Amygdala (tissue), 56 donors: ENCODE measurements around the gene PSMC1.
A peak's percentile ranks its signal among the peaks of the same experiment; 100 is the strongest.

ENCODE experiments used
- DNase-seq, 56 donors: peaks; one replicate each; lab custom pipeline; 2025; lab: John Stamatoyannopoulos, UW

Gene PSMC1

GRCh38 chr14:90275458-90275814 is 19.1 kb downstream of the PSMC1 start:
- DNase-seq = no peak

- DNase-seq = no peak
These were observed 19.5 kb downstream of the PSMC1 start for GRCh38 chr14:90275820-90276219.

DNA sequence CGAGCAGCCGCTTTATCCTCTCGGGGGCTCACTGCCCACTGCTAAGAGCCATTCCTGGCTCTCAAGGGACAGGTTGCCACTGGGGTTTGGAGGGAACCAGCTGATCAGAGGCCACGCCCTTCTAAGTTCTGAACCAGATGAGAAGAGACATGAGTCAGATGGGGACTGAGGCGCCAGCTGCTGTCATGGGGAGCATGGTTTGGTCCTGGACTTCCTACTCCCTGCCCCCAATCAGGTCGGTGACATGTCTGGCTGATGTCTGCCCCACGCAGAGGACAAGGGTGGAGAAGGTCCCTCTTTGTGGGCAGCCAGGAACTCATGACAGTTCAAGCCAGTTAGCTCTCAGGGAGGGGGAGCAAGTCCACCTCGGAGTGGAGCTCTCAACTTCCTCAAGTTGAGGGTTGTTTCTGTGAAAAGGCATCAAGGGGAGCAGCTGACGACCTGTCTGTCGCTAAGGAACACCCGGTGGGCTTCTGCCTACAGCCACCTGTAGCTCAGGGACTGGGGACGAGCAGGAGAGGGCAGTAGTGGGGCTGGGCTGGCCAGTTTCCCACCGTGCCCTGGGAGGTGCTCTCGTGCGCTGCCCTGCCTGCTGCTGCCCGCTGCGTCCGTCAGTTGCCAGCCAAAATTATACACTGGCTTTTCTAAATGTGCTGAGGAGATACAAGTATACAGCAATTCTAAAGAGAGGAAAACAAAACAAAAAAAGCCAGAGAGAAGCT is 20.5 kb downstream of the PSMC1 start:
- no peak for DNase-seq

DNA sequence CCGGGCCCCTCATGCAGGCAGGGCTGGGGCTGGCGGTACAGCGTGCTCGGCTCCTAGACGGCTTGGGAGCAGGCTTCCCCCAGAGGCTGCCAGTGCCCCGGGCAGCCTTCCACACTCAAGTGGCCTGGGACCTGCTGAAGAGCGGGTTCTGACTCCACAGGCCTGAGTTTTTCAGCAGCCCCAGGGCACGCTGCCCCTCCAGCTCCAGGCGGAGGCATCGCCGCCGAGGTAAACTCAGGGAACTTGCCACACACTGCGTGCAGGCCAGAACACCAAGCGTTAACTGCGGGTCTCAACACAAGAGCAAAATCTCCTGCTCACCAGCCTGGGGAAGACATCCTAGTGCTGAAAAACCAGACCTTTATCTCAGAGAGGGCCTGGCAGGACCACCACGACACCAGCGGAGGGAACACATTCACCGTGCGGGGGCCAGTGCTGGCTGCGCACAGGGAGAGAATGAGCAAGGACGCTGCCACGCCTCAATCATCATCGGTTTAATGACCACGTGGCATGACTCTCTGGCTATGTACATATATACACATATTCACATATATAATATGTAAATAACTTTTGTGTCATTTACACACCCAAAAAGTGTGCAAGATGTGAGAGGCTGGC is 21.3 kb downstream of the PSMC1 start:
- DNase-seq = no peak

DNA sequence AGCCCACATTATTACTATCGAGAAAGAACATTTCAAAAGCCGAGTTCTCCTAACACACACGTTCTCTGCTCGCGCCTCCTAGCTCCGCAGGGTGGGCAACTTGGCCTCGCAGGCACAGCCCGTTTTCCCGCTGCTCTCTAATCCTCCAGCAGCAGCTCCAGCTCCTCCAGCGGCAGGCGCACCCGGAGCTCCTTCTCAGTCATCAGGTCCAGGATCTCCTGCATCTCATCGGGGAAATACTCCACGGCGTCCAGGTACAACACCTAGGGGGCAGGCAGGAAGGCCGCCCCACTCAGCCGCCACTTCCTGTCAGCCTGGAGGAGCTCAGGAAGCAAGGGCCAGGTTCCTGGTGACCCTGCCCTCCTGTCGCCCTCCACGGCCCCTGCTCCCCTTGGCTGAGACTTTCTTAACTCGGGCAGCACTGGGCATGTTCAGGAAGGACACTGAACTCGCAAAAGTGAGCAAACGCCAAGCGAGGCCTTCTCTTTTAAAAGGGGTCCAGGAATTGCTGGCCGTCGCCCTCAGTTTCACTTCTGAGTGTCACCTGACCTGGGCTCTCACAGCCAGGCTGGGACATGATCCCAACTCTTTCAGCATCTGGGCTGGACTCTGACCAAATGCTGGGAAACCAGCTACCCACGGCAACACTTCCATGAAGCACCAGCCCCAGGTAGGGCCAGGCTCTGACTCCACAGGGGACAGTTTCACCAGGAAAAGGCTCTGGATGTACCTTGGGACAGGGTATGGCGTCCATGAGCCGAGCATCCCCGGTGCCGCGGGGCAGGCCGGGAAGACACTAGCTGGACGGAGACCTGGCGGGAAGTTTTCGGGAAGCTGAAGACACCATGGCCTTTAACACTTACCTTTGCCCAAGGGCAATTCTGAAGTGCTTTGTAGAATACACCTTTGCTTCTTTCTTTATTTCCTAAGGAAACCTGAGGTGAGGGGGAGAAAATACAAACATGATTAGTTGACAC is 22.1 kb downstream of the PSMC1 start:
- peak in 18 of 56 donors; percentile 17 to 60 (median 38) for DNase-seq

GRCh38 chr14:90280096-90280495 is 23.7 kb downstream of the PSMC1 start:
- no peak for DNase-seq

- DNase-seq = peak in 1 of 56 donors; percentile 15
These were observed 24.9 kb downstream of the PSMC1 start for GRCh38 chr14:90281261-90281660.

DNA sequence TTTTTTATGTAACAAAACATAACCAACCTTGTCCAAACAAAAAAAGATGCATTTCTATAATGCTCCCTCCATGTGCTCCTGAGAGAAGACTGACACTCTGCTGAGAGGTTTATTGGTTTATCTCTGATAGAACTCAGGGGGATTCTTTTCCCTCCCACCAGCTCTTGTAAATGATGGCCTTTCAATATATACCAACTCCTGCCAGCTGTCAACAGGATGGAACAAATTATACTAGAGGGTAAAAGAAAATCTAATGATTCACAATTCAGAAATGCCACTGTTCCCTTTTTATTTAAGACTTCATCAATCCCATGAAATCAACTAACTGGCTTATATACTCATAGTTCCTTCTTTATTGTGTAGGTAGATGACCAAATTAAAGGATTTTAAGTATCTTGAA is 25.4 kb downstream of the PSMC1 start:
- DNase-seq = no peak

DNA sequence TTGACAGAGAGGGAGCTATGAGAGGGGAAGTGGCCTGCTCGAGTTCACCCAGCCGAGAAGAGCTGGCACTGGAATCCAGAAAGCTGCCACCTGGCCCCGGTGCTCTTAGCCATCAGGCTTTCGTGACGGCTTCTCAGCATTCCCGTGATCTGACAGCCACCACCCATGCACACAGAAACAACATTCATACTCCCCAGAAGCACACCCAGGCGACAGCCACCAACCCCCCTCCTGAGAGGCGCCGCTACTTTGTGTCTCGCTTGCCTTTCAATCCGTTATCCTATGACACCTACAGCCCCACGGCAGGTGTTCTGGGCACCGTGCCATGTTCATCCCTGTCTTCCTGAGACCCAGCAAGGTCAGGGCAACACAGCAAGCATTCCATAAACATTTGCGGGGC is 31.4 kb downstream of the PSMC1 start:
- peak in 7 of 56 donors; percentile 17 to 44 (median 28) for DNase-seq

DNA sequence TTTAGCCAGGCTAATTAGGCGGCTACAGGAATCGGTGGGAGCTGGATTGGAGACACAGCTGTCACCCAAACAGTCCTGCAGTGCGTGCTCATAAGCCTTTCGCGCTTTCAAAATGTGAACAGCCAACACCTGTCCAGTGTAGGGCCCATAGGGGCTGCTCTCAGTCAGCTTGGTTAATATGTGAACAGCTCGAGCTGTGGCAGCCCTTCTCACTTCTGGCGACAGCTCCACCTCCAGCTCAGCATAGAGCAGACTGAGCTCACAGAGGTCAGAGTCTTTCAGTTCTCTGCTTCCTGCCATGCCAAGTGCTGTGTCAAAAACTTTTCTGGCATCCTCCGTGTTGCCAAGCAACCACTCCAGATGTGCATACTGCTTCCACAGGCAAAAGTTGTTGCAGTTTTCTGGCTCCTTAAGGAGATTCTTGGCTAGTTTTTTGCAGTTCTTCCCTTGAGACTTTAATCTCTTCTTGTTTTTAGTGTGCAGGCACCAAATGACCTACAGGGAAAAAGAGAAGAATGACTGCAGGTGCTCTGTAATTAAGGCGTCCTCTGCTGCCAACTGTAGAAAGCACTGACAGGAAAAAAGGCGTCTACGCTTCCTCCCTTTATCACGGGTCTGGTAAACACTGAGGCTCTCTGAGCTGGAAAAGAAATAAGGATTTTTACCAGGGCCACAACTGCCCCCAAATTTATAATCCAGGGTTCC is 32.5 kb downstream of the PSMC1 start:
- peak in 1 of 56 donors; percentile 14 for DNase-seq

- DNase-seq = no peak
These were observed 34.1 kb downstream of the PSMC1 start for GRCh38 chr14:90290337-90291011.

GRCh38 chr14:90291699-90292098 is 35.3 kb downstream of the PSMC1 start:
- DNase-seq = no peak

- DNase-seq = no peak
These were observed 37.7 kb downstream of the PSMC1 start for GRCh38 chr14:90293766-90294730.

- no peak for DNase-seq
These were observed 38.5 kb downstream of the PSMC1 start for GRCh38 chr14:90294872-90295271.

DNA sequence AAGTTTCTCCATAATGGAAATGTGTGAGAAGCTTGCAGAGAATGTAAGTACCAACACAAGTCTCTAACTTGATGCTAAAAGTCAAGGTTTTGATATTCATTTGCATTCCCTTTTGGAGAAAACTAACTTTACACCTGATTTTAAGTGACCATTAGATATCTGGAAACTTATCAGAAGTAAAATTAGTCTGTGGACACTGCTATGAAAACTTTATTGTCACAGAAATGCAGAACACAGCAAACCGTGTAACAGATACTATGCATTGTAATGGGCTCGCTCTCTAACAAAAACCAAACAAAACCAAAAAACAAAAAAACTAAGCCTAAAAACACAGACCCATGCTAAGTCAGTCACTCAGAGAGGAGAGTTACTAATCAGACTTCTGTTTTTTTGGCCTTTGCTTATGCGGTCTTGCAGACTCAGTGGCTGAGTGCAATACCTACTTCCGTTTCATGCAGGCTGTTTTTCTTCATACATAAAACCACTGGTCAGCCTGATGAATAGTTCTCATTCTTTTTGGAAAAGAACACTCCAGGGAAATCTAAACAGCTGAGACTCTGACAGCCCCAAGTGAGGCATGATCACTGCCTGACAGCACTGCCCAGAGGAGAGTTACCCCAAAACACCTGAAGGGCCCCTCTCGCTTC is 39.6 kb downstream of the PSMC1 start:
- no peak for DNase-seq

DNA sequence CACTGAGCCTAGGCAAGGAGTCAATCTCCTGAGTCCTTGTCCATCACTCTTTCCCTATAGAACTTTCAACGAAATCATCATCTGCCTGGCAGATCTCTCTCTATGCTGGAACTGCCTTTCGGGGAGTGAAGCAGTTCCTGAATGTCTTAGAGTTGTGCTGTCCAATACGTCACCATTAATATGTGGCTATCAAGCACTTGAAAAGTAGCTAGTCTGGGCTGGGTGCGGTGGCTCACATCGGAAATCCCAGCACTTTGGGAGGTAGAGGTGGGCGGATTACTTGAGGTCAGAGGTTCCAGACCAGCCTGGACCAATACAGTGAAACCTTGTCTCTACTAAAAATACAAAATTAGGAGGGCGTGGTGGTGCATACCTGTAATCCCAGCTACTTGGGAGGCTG is 40.3 kb downstream of the PSMC1 start:
- DNase-seq = no peak

DNA sequence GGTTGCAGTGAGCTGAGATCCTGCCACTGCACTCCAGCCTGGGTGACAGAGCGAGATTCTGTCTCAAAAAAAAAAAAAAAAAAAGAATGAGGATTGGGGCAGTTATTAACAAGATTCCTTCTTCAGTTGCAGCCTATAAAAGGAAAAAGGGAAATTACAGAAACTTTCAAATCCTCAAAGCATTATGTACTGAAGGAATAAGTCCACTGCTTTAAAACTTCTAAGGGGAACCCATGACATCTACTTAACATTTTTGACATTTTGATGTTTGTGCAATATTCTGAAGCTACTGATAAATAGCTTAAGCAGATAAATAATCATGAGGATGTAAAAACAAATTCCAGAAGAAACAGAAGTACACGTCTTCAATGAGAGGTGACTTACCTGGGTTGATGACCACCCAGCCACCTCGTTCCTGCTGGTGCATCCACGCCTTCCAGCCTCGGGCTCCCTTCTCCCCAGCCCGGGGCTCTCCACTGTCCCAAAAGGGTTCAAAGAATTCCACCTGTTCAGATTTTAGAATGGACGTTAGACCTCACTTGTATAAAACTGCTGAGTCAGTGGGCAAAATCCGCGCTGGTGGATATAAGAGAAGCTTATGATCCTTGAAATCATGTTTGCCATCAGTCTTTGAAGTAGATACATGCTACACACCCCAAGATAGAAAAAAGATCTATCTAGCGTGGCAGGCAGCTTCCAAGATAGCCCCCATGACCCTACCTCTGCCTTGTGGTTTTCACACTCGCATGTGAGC is 41.7 kb downstream of the PSMC1 start:
- no peak for DNase-seq

DNA sequence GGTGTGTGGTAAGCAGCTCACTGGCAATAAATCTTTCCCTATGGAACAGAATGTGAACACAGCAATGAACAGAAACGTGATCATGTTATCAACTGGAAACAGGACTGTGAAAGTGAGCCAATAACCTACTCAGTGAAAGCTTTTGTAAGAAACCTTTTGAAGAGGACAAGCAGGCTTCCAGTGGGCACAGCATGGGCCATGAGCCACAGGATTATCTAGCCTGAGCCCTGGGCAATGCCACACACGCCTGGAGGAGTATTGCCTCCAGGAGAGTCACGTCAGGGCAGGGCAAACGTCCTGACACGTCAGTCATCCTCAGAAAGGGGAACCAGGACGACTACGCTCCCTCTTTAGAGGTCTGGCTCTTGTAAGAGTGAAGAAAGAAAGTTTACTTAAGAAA is 43.1 kb downstream of the PSMC1 start:
- DNase-seq = no peak
